CD8-positive, alpha-beta memory T cell (primary cell): ENCODE data around the gene TRPV4. TPM values are rescaled to one million over a fixed set of nuclear protein-coding genes. Genes with fewer than 3 reads are reported as not detected.
A peak's percentile ranks its signal among the peaks of the same experiment; 100 is the strongest.

Experiments used
- CTCF ChIA-PET: fragments of 350-600 bp; sonication (Branson Sonifier 250); formaldehyde crosslinking; loops from one replicate; lab custom pipeline; 2021; ENCODE audit warnings: antibody characterized with exemption; lab: Charles Lee
- POLR2A ChIA-PET: fragments of 350-600 bp; sonication (Branson Sonifier 250); formaldehyde crosslinking; loops from one replicate; lab custom pipeline; 2021; ENCODE audit warnings: antibody characterized with exemption; lab: Charles Lee
- DNase-seq, 5 donors: peaks; one replicate each; pipeline versions ENCODE4 v3.0.0 to v3.0.0-alpha.2; 2020 to 2022; ENCODE audit warnings: mixed read lengths in 1 of 5
- H3K27ac ChIP-seq: one replicate; pipeline ENCODE4 v1.7.0; 2013; ENCODE audit warnings: low read depth, mild to moderate bottlenecking, low read length, moderate library complexity
- H3K27me3 ChIP-seq: 2 replicates; pipeline ENCODE4 v1.7.0; 2013; ENCODE audit warnings: low read length, mild to moderate bottlenecking; ENCODE audit not compliant: insufficient read depth, poor library complexity, severe bottlenecking
- H3K36me3 ChIP-seq: 2 replicates; pipeline ENCODE4 v1.7.0; 2013; ENCODE audit warnings: mild to moderate bottlenecking, low read length, moderate library complexity; ENCODE audit not compliant: insufficient read depth
- H3K4me1 ChIP-seq: 2 replicates; pipeline ENCODE4 v1.7.0; 2013; ENCODE audit warnings: mild to moderate bottlenecking, low read length, moderate library complexity; ENCODE audit not compliant: insufficient read depth
- H3K4me3 ChIP-seq: 2 replicates; pipeline ENCODE4 v1.7.0; 2013; ENCODE audit warnings: mild to moderate bottlenecking, low read length
- H3K9me3 ChIP-seq: 2 replicates; pipeline ENCODE4 v1.7.0; 2013; ENCODE audit warnings: mild to moderate bottlenecking, low read length
- H3K27ac Mint-ChIP-seq, 8 donors: one replicate each; pipeline ENCODE4 v1.8.0; 2020 to 2021; ENCODE audit warnings: mixed read lengths in 8 of 8, mild to moderate bottlenecking in 6 of 8, inconsistent platforms in 3 of 8, moderate library complexity in 3 of 8
- H3K27me3 Mint-ChIP-seq, 2 donors: one replicate each; pipeline ENCODE4 v1.8.0; 2020 to 2021; ENCODE audit warnings: mixed read lengths in 2 of 2, mild to moderate bottlenecking in 1 of 2, moderate library complexity in 1 of 2
- H3K36me3 Mint-ChIP-seq, 3 donors: one replicate each; pipeline ENCODE4 v1.8.0; 2020 to 2021; ENCODE audit warnings: mixed read lengths in 3 of 3, inconsistent platforms in 1 of 3, mild to moderate bottlenecking in 1 of 3
- H3K4me1 Mint-ChIP-seq, 3 donors: one replicate each; pipeline ENCODE4 v1.8.0; 2020 to 2021; ENCODE audit warnings: mixed read lengths in 3 of 3, inconsistent platforms in 1 of 3, mild to moderate bottlenecking in 1 of 3
- H3K4me3 Mint-ChIP-seq, 7 donors: one replicate each; pipeline ENCODE4 v1.8.0; 2020 to 2021; ENCODE audit warnings: mixed read lengths in 7 of 7, mild to moderate bottlenecking in 6 of 7, moderate library complexity in 4 of 7, inconsistent platforms in 2 of 7
- H3K9me3 Mint-ChIP-seq, 5 donors: one replicate each; pipeline ENCODE4 v1.8.0; 2020 to 2022; ENCODE audit warnings: mixed read lengths in 5 of 5, mild to moderate bottlenecking in 3 of 5, moderate library complexity in 2 of 5, inconsistent platforms in 1 of 5
- polyA plus RNA-seq: library from polyadenylated mRNA; unstranded; fragments of 300-500 nt; fragmentation: Illumina TruSeq; gene quantifications from one replicate; pipeline ENCODE4 v1.2.3, GENCODE V29; 2021
- total RNA-seq, 2 experiments: library from RNA; stranded (reverse); gene quantifications; one replicate each; pipeline ENCODE4 v1.2.3, GENCODE V29; 2021

TRPV4 gene
- total and polyA plus RNA-seq, 3 experiments from 2014 or later: not detected

- no peaks in the 10 kb centered on the region for H3K36me3 Mint-ChIP-seq
- no peak overlapping the region for H3K4me3 Mint-ChIP-seq
- Histone ChIP-seq H3K36me3 (no peaks in the 10 kb centered on the region), H3K27ac (no peak overlapping the region), H3K4me1 (no peaks in the 10 kb centered on the region), H3K4me3 (no peak overlapping the region), H3K9me3 (no peaks in the 10 kb centered on the region), H3K27me3 (no peaks in the 10 kb centered on the region)
- ChIA-PET CTCF (interaction anchor here (2.0 kb wide), 1 partner anchor 167 kb away, joined by 7 read pairs; no protein-coding TSS in a partner anchor), POLR2A (no interaction called here)
- peaks cover 0 to 1% of the 10 kb centered on the region in 2 donors for H3K27me3 Mint-ChIP-seq
- H3K9me3 Mint-ChIP-seq: no peaks in the 10 kb centered on the region
- H3K27ac Mint-ChIP-seq: no peak overlapping the region
- no peaks in the 10 kb centered on the region for H3K4me1 Mint-ChIP-seq
- DNase-seq: no peak
Measured at GRCh38 chr12:109764123-109764522, 69.1 kb downstream of the TRPV4 start.

- Mint-ChIP-seq H3K27ac (no peak overlapping the region), H3K4me3 (no peak overlapping the region), H3K4me1 (no peaks in the 10 kb centered on the region), H3K27me3 (peaks cover 0 to 1% of the 10 kb centered on the region in 2 donors), H3K36me3 (no peaks in the 10 kb centered on the region), H3K9me3 (no peaks in the 10 kb centered on the region)
- no peaks in the 10 kb centered on the region for H3K27me3 ChIP-seq
- no peak for DNase-seq
- H3K36me3 ChIP-seq: no peaks in the 10 kb centered on the region
- H3K4me3 ChIP-seq: no peak overlapping the region
- no peak overlapping the region for H3K27ac ChIP-seq
- no peaks in the 10 kb centered on the region for H3K9me3 ChIP-seq
- ChIA-PET POLR2A (no interaction called here), CTCF (no interaction called here)
- H3K4me1 ChIP-seq: no peaks in the 10 kb centered on the region
Measured at GRCh38 chr12:109763201-109763841, 69.9 kb downstream of the TRPV4 start.

- H3K36me3 Mint-ChIP-seq: peaks cover 0 to 1% (median 0%) of the 10 kb centered on the region in 3 donors
- Histone ChIP-seq H3K27ac (no peak overlapping the region), H3K27me3 (no peaks in the 10 kb centered on the region), H3K9me3 (no peaks in the 10 kb centered on the region), H3K4me1 (no peaks in the 10 kb centered on the region), H3K36me3 (no peaks in the 10 kb centered on the region), H3K4me3 (no peak overlapping the region)
- CTCF ChIA-PET: no interaction called here
- H3K27ac Mint-ChIP-seq: no peak overlapping the region
- POLR2A ChIA-PET: no interaction called here
- DNase-seq: no peak
- H3K9me3 Mint-ChIP-seq: peaks cover 0 to under 1% (median 0%) of the 10 kb centered on the region in 5 donors
- peaks cover 3 to 5% of the 10 kb centered on the region in 2 donors for H3K27me3 Mint-ChIP-seq
- no peaks in the 10 kb centered on the region for H3K4me1 Mint-ChIP-seq
- no peak overlapping the region for H3K4me3 Mint-ChIP-seq
Measured at GRCh38 chr12:109762673-109763191, 70.5 kb downstream of the TRPV4 start.

GRCh38 chr12:109762071-109762672 lies 71.0 kb downstream of the TRPV4 start:
- no peak overlapping the region for H3K27ac ChIP-seq
- no peak overlapping the region for H3K4me3 Mint-ChIP-seq
- no peaks in the 10 kb centered on the region for H3K36me3 ChIP-seq
- POLR2A ChIA-PET: no interaction called here
- DNase-seq: no peak
- H3K4me1 Mint-ChIP-seq: no peaks in the 10 kb centered on the region
- CTCF ChIA-PET: no interaction called here
- H3K27me3 ChIP-seq: no peaks in the 10 kb centered on the region
- peak overlapping the region in 1 of 8 donors; percentile 14 for H3K27ac Mint-ChIP-seq
- H3K9me3 ChIP-seq: no peaks in the 10 kb centered on the region
- peaks cover 0 to 7% (median 0%) of the 10 kb centered on the region in 3 donors for H3K36me3 Mint-ChIP-seq
- H3K4me1 ChIP-seq: no peaks in the 10 kb centered on the region
- H3K9me3 Mint-ChIP-seq: peaks cover 0 to 4% (median 2%) of the 10 kb centered on the region in 5 donors
- H3K27me3 Mint-ChIP-seq: peaks cover 6 to 9% of the 10 kb centered on the region in 2 donors
- H3K4me3 ChIP-seq: no peak overlapping the region

- Mint-ChIP-seq H3K9me3 (peaks cover 8 to 13% (median 12%) of the 10 kb centered on the region in 5 donors), H3K27me3 (peaks cover 10 to 18% of the 10 kb centered on the region in 2 donors), H3K36me3 (peaks cover 0 to 17% (median 0%) of the 10 kb centered on the region in 3 donors), H3K4me3 (no peak overlapping the region), H3K4me1 (no peaks in the 10 kb centered on the region), H3K27ac (no peak overlapping the region)
- ChIA-PET CTCF (no interaction called here), POLR2A (no interaction called here)
- peaks cover 5% of the 10 kb centered on the region for H3K9me3 ChIP-seq
- H3K27ac ChIP-seq: no peak overlapping the region
- H3K4me3 ChIP-seq: no peak overlapping the region
- no peaks in the 10 kb centered on the region for H3K36me3 ChIP-seq
- H3K27me3 ChIP-seq: no peaks in the 10 kb centered on the region
- no peak for DNase-seq
- H3K4me1 ChIP-seq: no peaks in the 10 kb centered on the region
Measured at GRCh38 chr12:109760930-109761921, 72.0 kb downstream of the TRPV4 start.

- no peak overlapping the region for H3K4me3 ChIP-seq
- H3K9me3 ChIP-seq: peaks cover 6% of the 10 kb centered on the region
- Mint-ChIP-seq H3K4me3 (no peak overlapping the region), H3K9me3 (peaks cover 9 to 21% (median 19%) of the 10 kb centered on the region in 5 donors), H3K4me1 (no peaks in the 10 kb centered on the region), H3K27ac (peak overlapping the region in 1 of 8 donors; percentile 72), H3K27me3 (peaks cover 15 to 27% of the 10 kb centered on the region in 2 donors), H3K36me3 (peaks cover 0 to 25% (median 0%) of the 10 kb centered on the region in 3 donors)
- no peaks in the 10 kb centered on the region for H3K27me3 ChIP-seq
- no peaks in the 10 kb centered on the region for H3K4me1 ChIP-seq
- H3K36me3 ChIP-seq: no peaks in the 10 kb centered on the region
- POLR2A ChIA-PET: no interaction called here
- no peak for DNase-seq
- CTCF ChIA-PET: interaction anchor here (1.7 kb wide), 1 partner anchor 20 kb away, joined by 3 read pairs; no protein-coding TSS in a partner anchor
- H3K27ac ChIP-seq: no peak overlapping the region
Measured at GRCh38 chr12:109760031-109760929, 72.9 kb downstream of the TRPV4 start.

GRCh38 chr12:109759595-109759994 lies 73.6 kb downstream of the TRPV4 start:
- H3K27me3 Mint-ChIP-seq: peaks cover 15 to 27% of the 10 kb centered on the region in 2 donors
- Histone ChIP-seq H3K4me1 (no peaks in the 10 kb centered on the region), H3K27ac (no peak overlapping the region), H3K4me3 (no peak overlapping the region), H3K36me3 (no peaks in the 10 kb centered on the region), H3K9me3 (peaks cover 6% of the 10 kb centered on the region), H3K27me3 (no peaks in the 10 kb centered on the region)
- peaks cover 0 to 25% (median 0%) of the 10 kb centered on the region in 3 donors for H3K36me3 Mint-ChIP-seq
- DNase-seq: no peak
- no peak overlapping the region for H3K4me3 Mint-ChIP-seq
- no peak overlapping the region for H3K27ac Mint-ChIP-seq
- CTCF ChIA-PET: interaction anchor here (1.7 kb wide), 1 partner anchor 20 kb away, joined by 3 read pairs; no protein-coding TSS in a partner anchor
- POLR2A ChIA-PET: no interaction called here
- no peaks in the 10 kb centered on the region for H3K4me1 Mint-ChIP-seq
- peaks cover 9 to 21% (median 19%) of the 10 kb centered on the region in 5 donors for H3K9me3 Mint-ChIP-seq
